HG02870 (cell line): ENCODE results near the gene ZNF662.

Experiments
- ATAC-seq: cut with Tn5 transposase; IDR thresholded peaks from one replicate; pipeline ENCODE4 v1.9.1; 2021; ENCODE audit warnings: mild to moderate bottlenecking, moderate library complexity; ENCODE audit not compliant: unreplicated experiment

ZNF662 gene

GRCh38 chr3:42935472-42935871 lies 29.5 kb downstream of the ZNF662 start:
- no peak for ATAC-seq

DNA sequence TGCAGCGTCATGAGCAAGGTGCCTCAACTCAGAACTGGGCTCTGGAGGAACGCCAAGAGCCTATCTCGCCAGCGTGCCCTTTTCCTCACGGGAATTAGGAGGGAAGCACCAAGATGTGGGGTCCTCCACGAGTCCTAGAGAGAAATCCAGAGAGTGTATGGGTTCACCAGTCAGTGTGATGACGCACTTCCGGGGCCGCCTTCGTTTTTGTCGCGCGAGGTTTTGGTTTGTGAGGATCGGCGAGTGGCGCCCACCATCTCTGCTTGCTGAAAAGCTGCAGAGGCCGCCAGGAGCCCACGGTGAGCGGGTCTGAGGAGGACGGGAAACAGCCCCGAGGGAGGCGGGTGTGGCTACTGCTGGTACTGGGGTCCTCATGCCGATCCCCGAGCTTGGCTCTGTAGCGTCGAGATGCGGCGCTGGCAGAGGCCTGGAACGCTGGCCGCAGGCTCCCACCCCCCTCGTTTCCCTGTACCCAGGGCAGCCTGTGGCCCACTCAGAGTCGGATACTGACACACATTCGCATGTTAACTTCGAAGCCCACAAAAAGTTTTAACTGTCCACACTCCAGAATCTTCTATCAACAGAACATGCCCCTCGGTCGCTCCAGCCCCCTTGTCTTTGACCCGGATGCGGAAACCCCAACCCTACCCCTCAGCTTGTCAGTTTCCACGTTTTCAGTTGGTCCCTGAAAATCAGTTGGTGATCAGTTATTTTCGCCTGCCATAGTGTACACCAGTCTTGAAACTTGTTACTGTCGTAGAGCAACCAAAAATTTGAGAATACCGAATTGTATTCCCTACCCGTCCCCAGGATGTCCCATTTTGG lies 30.4 kb downstream of the ZNF662 start:
- ATAC-seq: no peak

- no peak for ATAC-seq
Measured at GRCh38 chr3:42937334-42937733, 31.4 kb downstream of the ZNF662 start.

DNA sequence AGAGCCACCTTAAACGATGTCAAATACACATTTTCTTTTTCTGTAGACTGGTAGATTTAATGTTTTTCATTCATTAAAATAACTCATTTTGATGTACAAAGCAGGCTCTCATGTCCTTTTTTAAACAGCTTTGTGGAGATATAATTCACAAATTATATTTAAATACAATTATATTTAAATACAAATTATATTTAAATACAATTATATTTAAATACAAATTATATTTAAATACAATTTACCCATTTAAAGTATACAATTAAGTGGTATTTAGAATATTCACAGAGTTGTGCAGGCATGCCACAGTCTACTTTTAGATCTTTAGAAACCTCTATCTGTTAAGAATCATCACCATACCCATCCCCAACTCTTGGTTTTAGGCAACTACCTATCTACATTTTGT lies 36.8 kb downstream of the ZNF662 start:
- ATAC-seq: no peak

- ATAC-seq: no peak
Measured at GRCh38 chr3:42946050-42946449, 40.1 kb downstream of the ZNF662 start.

- ATAC-seq: no peak
Measured at GRCh38 chr3:42957573-42957972, 51.6 kb downstream of the ZNF662 start.

DNA sequence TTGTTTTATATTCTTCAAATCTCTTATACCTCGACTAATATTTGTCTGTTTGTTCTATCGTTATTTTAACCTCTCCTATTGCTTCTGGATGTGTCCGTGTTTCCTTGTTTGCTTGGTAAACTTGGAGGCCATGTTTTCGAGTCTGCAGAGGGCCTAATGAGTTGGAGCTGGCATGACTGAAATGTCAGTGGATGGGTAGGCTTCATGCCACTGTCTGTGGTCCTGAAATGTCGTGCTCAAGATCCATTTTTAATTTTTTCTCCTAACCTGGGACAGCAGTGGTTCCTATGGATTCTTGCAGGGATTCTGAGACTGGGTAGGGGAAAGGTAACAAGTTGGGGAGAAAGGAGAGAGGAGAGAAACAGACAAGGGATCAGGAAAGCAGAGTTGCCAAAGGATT lies 54.3 kb downstream of the ZNF662 start:
- ATAC-seq: no peak

GRCh38 chr3:42960786-42961185 lies 54.8 kb downstream of the ZNF662 start:
- ATAC-seq: no peak

DNA sequence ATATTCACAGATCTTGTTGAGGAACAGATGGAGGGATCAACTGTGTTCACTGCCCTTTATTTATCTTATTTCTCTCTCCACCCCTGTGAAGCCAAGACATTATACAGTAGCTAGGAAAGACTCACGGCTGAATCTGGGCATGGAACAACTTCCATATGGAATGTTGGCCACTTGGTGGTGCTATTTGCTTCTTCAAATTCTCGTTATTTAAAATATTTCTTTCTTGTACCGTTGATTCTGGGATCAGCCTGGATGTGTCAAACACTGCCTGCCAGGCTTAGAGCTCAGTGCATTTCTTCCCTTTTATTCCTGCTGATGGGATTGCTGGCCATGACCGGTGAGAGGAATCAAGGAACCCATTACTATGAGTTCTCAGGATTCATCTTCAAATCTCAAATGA lies 55.7 kb downstream of the ZNF662 start:
- no peak for ATAC-seq

GRCh38 chr3:42963269-42963668 lies 57.3 kb downstream of the ZNF662 start:
- ATAC-seq: no peak

- no peak for ATAC-seq
Measured at GRCh38 chr3:42964266-42964665, 58.3 kb downstream of the ZNF662 start.
